Suprapubic skin (tissue), 4 donors: ENCODE data around the gene CD207.

Experiments used
- CTCF ChIP-seq, 2 donors: fragments of 200-600 bp in 1 of 2; fragments of 450-650 bp in 1 of 2; sonication (generic) in 1 of 2; IDR thresholded peaks; one replicate each; pipeline ENCODE4 v1.5.1; 2016 to 2019; ENCODE audit warnings: antibody characterized with exemption in 2 of 2, mild to moderate bottlenecking in 1 of 2, moderate library complexity in 1 of 2
- EP300 ChIP-seq: sonication (generic); formaldehyde crosslinking; IDR thresholded peaks from one replicate; pipeline ENCODE4 v1.6.1; 2017; ENCODE audit warnings: antibody characterized with exemption
- POLR2A ChIP-seq, 2 donors: fragments of 450-650 bp; IDR thresholded peaks; one replicate each; pipeline ENCODE4 v1.6.1; 2017; ENCODE audit warnings: antibody characterized with exemption in 2 of 2, mild to moderate bottlenecking in 2 of 2, moderate library complexity in 2 of 2
- POLR2AphosphoS5 ChIP-seq, 3 donors: sonication (generic); formaldehyde crosslinking; IDR thresholded peaks; one replicate each; pipeline ENCODE4 v1.6.1; 2017; ENCODE audit warnings: antibody characterized with exemption in 3 of 3

- no peak for TF ChIP-seq CTCF (IDR thresholded peaks at IDR 0.05)
- no peak for TF ChIP-seq POLR2A (IDR thresholded peaks at IDR 0.05)
- TF ChIP-seq POLR2AphosphoS5 (IDR thresholded peaks at IDR 0.05), result no peak
- TF ChIP-seq EP300, result no peak
Measured at GRCh38 chr2:70828115-70828514, 7.5 kb downstream of the CD207 start.
